ENCODE data around the gene FRMPD2.

Gene FRMPD2

GRCh38 chr10:48214716-48215485 lies 59.6 kb downstream of the FRMPD2 start:
- Mint-ChIP-seq H3K4me3 (no peak overlapping the region), H3K27me3 (peaks cover 2% of the 10 kb centered on the region), H3K27ac (no peak overlapping the region), H3K36me3 (no peaks in the 10 kb centered on the region), H3K4me1 (no peaks in the 10 kb centered on the region), H3K9me3 (no peaks in the 10 kb centered on the region)

DNA sequence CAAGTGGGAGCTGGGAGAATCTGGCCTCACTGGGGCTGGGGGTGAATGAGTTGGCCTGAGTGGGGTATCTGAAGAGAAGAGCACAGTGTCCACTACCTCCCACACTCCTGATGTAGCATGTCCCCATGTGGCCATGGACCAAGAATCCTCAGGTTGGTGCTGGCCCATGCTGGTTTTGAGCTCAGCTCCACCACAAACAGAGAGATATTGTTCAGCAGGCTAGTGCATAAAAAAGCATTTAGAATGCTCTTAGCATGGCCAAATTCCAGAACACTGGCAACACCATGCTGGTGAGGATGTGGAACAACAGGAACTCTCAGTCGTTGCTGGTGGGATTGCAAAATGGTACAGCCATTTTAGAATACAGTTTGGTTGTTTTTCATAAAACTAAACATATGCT lies 61.4 kb downstream of the FRMPD2 start:
- Mint-ChIP-seq H3K27me3 (no peaks in the 10 kb centered on the region), H3K27ac (no peak overlapping the region), H3K4me1 (no peaks in the 10 kb centered on the region), H3K9me3 (no peaks in the 10 kb centered on the region), H3K36me3 (no peaks in the 10 kb centered on the region), H3K4me3 (no peak overlapping the region)

- no peak overlapping the region for H3K27ac Mint-ChIP-seq
- no peaks in the 10 kb centered on the region for H3K9me3 Mint-ChIP-seq
- H3K36me3 Mint-ChIP-seq, result no peaks in the 10 kb centered on the region
- no peaks in the 10 kb centered on the region for H3K27me3 Mint-ChIP-seq
- H3K4me1 Mint-ChIP-seq, result no peaks in the 10 kb centered on the region
- no peak overlapping the region for H3K4me3 Mint-ChIP-seq
These were observed 62.7 kb downstream of the FRMPD2 start for GRCh38 chr10:48211777-48212176.

- no peaks in the 10 kb centered on the region for H3K9me3 Mint-ChIP-seq
- no peaks in the 10 kb centered on the region for H3K27me3 Mint-ChIP-seq
- H3K4me3 Mint-ChIP-seq, result no peak overlapping the region
- H3K27ac Mint-ChIP-seq, result no peak overlapping the region
- H3K36me3 Mint-ChIP-seq, result no peaks in the 10 kb centered on the region
- H3K4me1 Mint-ChIP-seq, result no peaks in the 10 kb centered on the region
These were observed 63.5 kb downstream of the FRMPD2 start for GRCh38 chr10:48210966-48211365.

- no peaks in the 10 kb centered on the region for H3K9me3 Mint-ChIP-seq
- H3K27ac Mint-ChIP-seq, result no peak overlapping the region
- no peaks in the 10 kb centered on the region for H3K36me3 Mint-ChIP-seq
- H3K4me1 Mint-ChIP-seq, result no peaks in the 10 kb centered on the region
- H3K4me3 Mint-ChIP-seq, result no peak overlapping the region
- H3K27me3 Mint-ChIP-seq, result no peaks in the 10 kb centered on the region
These were observed 64.1 kb downstream of the FRMPD2 start for GRCh38 chr10:48210391-48210790.

GRCh38 chr10:48209241-48209640 lies 65.3 kb downstream of the FRMPD2 start:
- Mint-ChIP-seq H3K36me3 (no peaks in the 10 kb centered on the region), H3K27ac (no peak overlapping the region), H3K27me3 (no peaks in the 10 kb centered on the region), H3K4me3 (no peak overlapping the region), H3K4me1 (no peaks in the 10 kb centered on the region), H3K9me3 (no peaks in the 10 kb centered on the region)

GRCh38 chr10:48207853-48208252 lies 66.6 kb downstream of the FRMPD2 start:
- H3K4me1 Mint-ChIP-seq, result no peaks in the 10 kb centered on the region
- no peaks in the 10 kb centered on the region for H3K27me3 Mint-ChIP-seq
- H3K27ac Mint-ChIP-seq, result no peak overlapping the region
- no peaks in the 10 kb centered on the region for H3K9me3 Mint-ChIP-seq
- no peak overlapping the region for H3K4me3 Mint-ChIP-seq
- H3K36me3 Mint-ChIP-seq, result no peaks in the 10 kb centered on the region

DNA sequence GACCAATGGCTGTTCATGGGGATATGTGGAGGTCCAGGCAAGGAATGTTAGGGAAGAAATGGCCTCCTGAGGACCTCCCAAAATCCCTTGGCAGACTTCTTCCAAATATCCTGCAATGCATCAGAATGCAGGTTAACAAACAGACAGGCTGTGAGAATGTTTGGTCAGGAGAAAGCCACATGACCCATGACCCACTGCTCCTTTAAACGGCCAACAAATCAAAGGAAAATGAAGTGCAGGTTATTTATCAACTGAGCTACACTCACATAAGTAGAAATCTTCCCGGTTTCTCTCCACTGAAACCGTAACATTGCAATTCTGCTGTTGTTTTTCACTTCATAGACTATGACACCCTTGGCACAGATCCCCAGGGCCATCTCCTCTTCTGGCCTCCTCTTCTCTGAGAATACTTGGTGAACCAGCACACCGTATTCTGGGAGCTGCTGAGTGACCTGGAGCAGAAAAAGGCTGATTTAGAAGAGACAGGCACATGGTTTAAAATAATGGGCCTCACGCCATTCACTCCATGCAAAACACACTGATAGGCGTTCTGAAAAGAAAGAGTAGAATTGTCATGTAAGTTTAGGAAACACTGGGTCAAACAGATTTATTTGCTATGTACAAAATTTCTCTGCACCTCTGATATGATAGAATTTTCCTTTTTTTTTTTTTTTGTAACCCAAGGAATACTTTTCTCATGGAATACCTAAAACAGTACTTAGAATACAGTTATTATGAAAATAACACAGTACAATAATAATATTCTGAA lies 67.8 kb downstream of the FRMPD2 start:
- Mint-ChIP-seq H3K9me3 (no peaks in the 10 kb centered on the region), H3K27ac (no peak overlapping the region), H3K4me1 (no peaks in the 10 kb centered on the region), H3K27me3 (no peaks in the 10 kb centered on the region), H3K36me3 (no peaks in the 10 kb centered on the region), H3K4me3 (no peak overlapping the region)

DNA sequence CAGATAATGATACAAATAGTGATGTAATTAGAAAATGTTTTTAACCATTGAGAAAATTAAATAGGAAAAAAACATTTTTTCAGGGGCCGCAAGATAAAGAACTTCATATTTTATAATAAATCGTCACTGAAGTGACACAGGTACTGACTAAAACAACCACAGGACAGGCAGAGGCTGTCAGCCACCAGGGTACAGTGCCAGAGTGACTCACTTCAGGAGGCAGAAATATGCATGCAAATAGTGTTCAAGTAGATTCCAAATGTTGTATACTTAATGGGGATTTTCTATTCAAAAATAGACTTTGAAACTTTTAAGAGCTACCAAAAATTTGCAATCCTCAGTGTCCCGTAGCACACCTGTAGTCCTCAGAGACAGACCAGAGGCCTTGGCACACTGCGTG lies 68.6 kb downstream of the FRMPD2 start:
- Mint-ChIP-seq H3K27me3 (no peaks in the 10 kb centered on the region), H3K4me3 (no peak overlapping the region), H3K9me3 (no peaks in the 10 kb centered on the region), H3K4me1 (no peaks in the 10 kb centered on the region), H3K36me3 (no peaks in the 10 kb centered on the region), H3K27ac (no peak overlapping the region)

DNA sequence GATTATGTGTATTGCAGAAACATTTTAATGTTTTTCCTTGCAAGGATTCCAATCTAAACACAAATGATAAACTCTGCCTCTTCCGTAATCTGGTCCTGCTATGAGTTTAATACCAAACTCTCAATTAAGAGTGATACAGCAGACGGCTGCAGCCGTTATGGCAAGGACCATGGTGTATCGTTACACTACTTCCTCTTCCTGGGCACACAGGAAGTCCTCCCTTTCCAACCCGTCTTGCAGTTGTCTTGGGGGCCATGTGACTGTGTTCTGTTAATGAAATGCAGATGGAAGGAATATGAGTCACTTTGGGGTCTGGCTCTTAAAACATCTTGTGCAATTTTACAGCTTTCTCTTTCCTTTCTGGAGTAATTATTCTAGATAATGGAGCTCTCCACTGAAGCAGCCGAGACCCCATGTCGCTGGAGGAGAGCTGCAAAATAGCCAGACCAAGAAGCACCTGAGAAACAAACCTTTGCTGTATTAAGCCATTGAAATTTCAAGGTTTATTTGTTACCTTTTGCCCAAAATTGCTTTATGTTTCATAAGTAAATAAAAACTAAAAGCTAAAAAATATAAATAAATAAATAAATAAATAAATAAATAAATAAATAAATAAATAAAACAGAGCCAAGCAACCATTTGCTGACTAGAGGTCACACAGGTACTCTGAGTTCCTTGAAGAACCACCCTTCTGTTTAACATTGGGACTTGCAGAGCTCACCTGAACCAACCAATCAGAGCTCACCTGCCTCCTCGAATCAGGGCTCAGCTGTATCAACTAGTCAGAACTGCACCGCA lies 74.7 kb downstream of the FRMPD2 start:
- no peaks in the 10 kb centered on the region for H3K4me1 Mint-ChIP-seq
- H3K4me3 Mint-ChIP-seq, result no peak overlapping the region
- H3K36me3 Mint-ChIP-seq, result no peaks in the 10 kb centered on the region
- H3K27me3 Mint-ChIP-seq, result no peaks in the 10 kb centered on the region
- H3K27ac Mint-ChIP-seq, result no peak overlapping the region
- H3K9me3 Mint-ChIP-seq, result no peaks in the 10 kb centered on the region

- Mint-ChIP-seq H3K4me1 (no peaks in the 10 kb centered on the region), H3K4me3 (no peak overlapping the region), H3K27me3 (no peaks in the 10 kb centered on the region), H3K9me3 (no peaks in the 10 kb centered on the region), H3K27ac (no peak overlapping the region), H3K36me3 (no peaks in the 10 kb centered on the region)
These were observed 77.1 kb downstream of the FRMPD2 start for GRCh38 chr10:48197236-48197899.

DNA sequence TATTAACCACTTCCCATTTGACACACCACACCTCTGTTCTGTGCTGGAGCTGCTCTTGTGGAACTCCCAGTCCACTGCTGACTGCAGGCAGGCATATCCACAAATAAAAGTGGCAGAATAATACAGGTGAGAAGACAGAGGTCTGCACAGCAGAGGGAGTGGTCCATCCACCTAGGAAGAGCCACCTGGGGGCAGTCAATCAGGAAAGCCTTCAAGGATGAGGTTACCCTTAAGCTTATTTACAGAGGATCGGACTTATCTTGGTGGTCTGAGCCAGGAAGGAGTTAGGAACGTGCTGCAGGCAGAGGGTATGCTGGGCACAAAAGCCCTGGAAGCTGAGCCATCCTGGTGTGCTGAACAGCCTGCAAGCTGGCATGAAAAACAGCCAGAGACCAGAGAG lies 78.7 kb downstream of the FRMPD2 start:
- Mint-ChIP-seq H3K4me3 (no peak overlapping the region), H3K27me3 (no peaks in the 10 kb centered on the region)

GRCh38 chr10:48194830-48195229 lies 79.7 kb downstream of the FRMPD2 start:
- no peak overlapping the region for H3K27ac Mint-ChIP-seq
- H3K4me1 Mint-ChIP-seq, result no peaks in the 10 kb centered on the region
- H3K36me3 Mint-ChIP-seq, result no peaks in the 10 kb centered on the region
- no peak overlapping the region for H3K4me3 Mint-ChIP-seq
- H3K9me3 Mint-ChIP-seq, result no peaks in the 10 kb centered on the region
- H3K27me3 Mint-ChIP-seq, result no peaks in the 10 kb centered on the region

More for the DNA sequence above, 78.7 kb downstream of the FRMPD2 start:
- no peaks in the 10 kb centered on the region for H3K9me3 Mint-ChIP-seq
- no peak overlapping the region for H3K27ac Mint-ChIP-seq
- no peaks in the 10 kb centered on the region for H3K4me1 Mint-ChIP-seq
- no peaks in the 10 kb centered on the region for H3K36me3 Mint-ChIP-seq

GRCh38 chr10:48193556-48193955 lies 80.9 kb downstream of the FRMPD2 start:
- Mint-ChIP-seq H3K36me3 (no peaks in the 10 kb centered on the region), H3K9me3 (no peaks in the 10 kb centered on the region), H3K4me1 (no peaks in the 10 kb centered on the region), H3K27me3 (no peaks in the 10 kb centered on the region), H3K4me3 (no peak overlapping the region), H3K27ac (no peak overlapping the region)

- H3K36me3 Mint-ChIP-seq, result no peaks in the 10 kb centered on the region
- no peak overlapping the region for H3K27ac Mint-ChIP-seq
- no peaks in the 10 kb centered on the region for H3K27me3 Mint-ChIP-seq
- H3K9me3 Mint-ChIP-seq, result no peaks in the 10 kb centered on the region
- no peak overlapping the region for H3K4me3 Mint-ChIP-seq
- H3K4me1 Mint-ChIP-seq, result no peaks in the 10 kb centered on the region
These were observed 81.5 kb downstream of the FRMPD2 start for GRCh38 chr10:48192881-48193450.
